ENCODE results near the gene USP1. TPM values are rescaled to one million over a fixed set of nuclear protein-coding genes. Genes with fewer than 3 reads are reported as not detected.

Gene USP1
- polyA plus RNA-seq, 1 donor (not counting 4 experiments of a cell fraction or from before 2014, with no cell fraction given) = 12.0 TPM

- no peaks in the 10 kb centered on the region for H3K9me1 ChIP-seq (ENCODE audit: control insufficient read depth, extremely low read depth, insufficient read depth, low read length)
- H2AFZ ChIP-seq (ENCODE audit: control insufficient read depth, low read length) = no peak overlapping the region
- no peaks in the 10 kb centered on the region for H3K27me3 ChIP-seq (ENCODE audit: control insufficient read depth, extremely low read depth, insufficient read depth, low read length)
- dilution Hi-C loops (cut with MboI; ENCODE audit: extremely low pct_ligation_motif_present, low sequenced_read_pairs) = no loop called here
- no peak overlapping the region for H3K9ac ChIP-seq (ENCODE audit: control insufficient read depth, extremely low read depth, insufficient read depth, low read length)
- H3K79me2 ChIP-seq (ENCODE audit: control insufficient read depth, insufficient read depth, low read length) = no peaks in the 10 kb centered on the region
- H3K4me2 ChIP-seq (ENCODE audit: control insufficient read depth, extremely low read depth, insufficient read depth, low read depth, low read length) = no peak overlapping the region
- H3K27ac ChIP-seq (ENCODE audit: control insufficient read depth, insufficient read depth, low read length) = no peak overlapping the region
- peaks cover 20% of the 10 kb centered on the region for H3K4me1 ChIP-seq (ENCODE audit: control insufficient read depth, extremely low read depth, insufficient read depth, low read length)
- H3K4me3 ChIP-seq (ENCODE audit: control insufficient read depth in 2 of 3, extremely low read depth in 1 of 3, insufficient read depth in 2 of 3, low read depth in 1 of 3, low read length in 3 of 3) = no peak overlapping the region
- H3K36me3 ChIP-seq (ENCODE audit: control insufficient read depth in 2 of 2, extremely low read depth in 1 of 2, insufficient read depth in 2 of 2, low read length in 2 of 2) = no peaks in the 10 kb centered on the region
- FAIRE-seq (no peak), DNase-seq (ENCODE audit: low read depth, low spot score) (no peak)
- no peaks in the 10 kb centered on the region for H4K20me1 ChIP-seq (ENCODE audit: control insufficient read depth, extremely low read depth, insufficient read depth, low read length)
- no peaks in the 10 kb centered on the region for H3K9me3 ChIP-seq (ENCODE audit: control insufficient read depth, low read depth, low read length)
- TF ChIP-seq CTCF (optimal IDR thresholded peaks at IDR 0.05 in 1 of 3, IDR thresholded peaks at IDR 0.05 in 1 of 3, conservative IDR thresholded peaks at IDR 0.05 in 1 of 3; ENCODE audit: extremely low read depth in 1 of 3, insufficient read depth in 2 of 3, low read length in 3 of 3) = no peak
- TF ChIP-seq EZH2 (IDR thresholded peaks at IDR 0.05; ENCODE audit: low read length) = no peak
Measured at GRCh38 chr1:62395291-62395690, 41.6 kb upstream of the USP1 start.

- H3K27me3 ChIP-seq (ENCODE audit: control insufficient read depth, extremely low read depth, insufficient read depth, low read length) = no peaks in the 10 kb centered on the region
- dilution Hi-C loops (cut with MboI; ENCODE audit: extremely low pct_ligation_motif_present, low sequenced_read_pairs) = no loop called here
- no peaks in the 10 kb centered on the region for H3K79me2 ChIP-seq (ENCODE audit: control insufficient read depth, insufficient read depth, low read length)
- peak overlapping the region in 2 of 3 experiments; percentile 21 to 24 for H3K4me3 ChIP-seq (ENCODE audit: control insufficient read depth in 2 of 3, extremely low read depth in 1 of 3, insufficient read depth in 2 of 3, low read depth in 1 of 3, low read length in 3 of 3)
- no peak overlapping the region for H3K27ac ChIP-seq (ENCODE audit: control insufficient read depth, insufficient read depth, low read length)
- TF ChIP-seq EZH2 (IDR thresholded peaks at IDR 0.05; ENCODE audit: low read length) (no peak), CTCF (optimal IDR thresholded peaks at IDR 0.05 in 1 of 3, IDR thresholded peaks at IDR 0.05 in 1 of 3, conservative IDR thresholded peaks at IDR 0.05 in 1 of 3; ENCODE audit: extremely low read depth in 1 of 3, insufficient read depth in 2 of 3, low read length in 3 of 3) (no peak)
- H2AFZ ChIP-seq (ENCODE audit: control insufficient read depth, low read length) = peak overlapping the region; percentile 55
- H3K4me2 ChIP-seq (ENCODE audit: control insufficient read depth, extremely low read depth, insufficient read depth, low read depth, low read length) = peak overlapping the region; percentile 81
- DNase-seq (ENCODE audit: low read depth, low spot score) (no peak), FAIRE-seq (peak; percentile 9)
- no peaks in the 10 kb centered on the region for H3K9me3 ChIP-seq (ENCODE audit: control insufficient read depth, low read depth, low read length)
- H4K20me1 ChIP-seq (ENCODE audit: control insufficient read depth, extremely low read depth, insufficient read depth, low read length) = no peaks in the 10 kb centered on the region
- peaks cover 20% of the 10 kb centered on the region for H3K4me1 ChIP-seq (ENCODE audit: control insufficient read depth, extremely low read depth, insufficient read depth, low read length)
- no peak overlapping the region for H3K9ac ChIP-seq (ENCODE audit: control insufficient read depth, extremely low read depth, insufficient read depth, low read length)
- H3K36me3 ChIP-seq (ENCODE audit: control insufficient read depth in 2 of 2, extremely low read depth in 1 of 2, insufficient read depth in 2 of 2, low read length in 2 of 2) = no peaks in the 10 kb centered on the region
- peaks cover 2% of the 10 kb centered on the region for H3K9me1 ChIP-seq (ENCODE audit: control insufficient read depth, extremely low read depth, insufficient read depth, low read length)
Measured at GRCh38 chr1:62396871-62397270, 40.0 kb upstream of the USP1 start.
